Coronary artery (tissue), 2 donors: ENCODE data around the gene ZNF892.
"Not testable (repeated sequence)": the region's sequence is repeated elsewhere in the genome, so short reads cannot be mapped to it uniquely, and the experiment has no call there.

Experiments used
- DNase-seq: peaks from one replicate; pipeline ENCODE4 v3.0.0-alpha.2; 2017; ENCODE audit warnings: low spot score
- H3K27ac ChIP-seq, 2 donors: fragments of 200-600 bp; sonication (generic); one replicate each; pipeline ENCODE4 v1.5.1; 2016 to 2019
- H3K4me3 ChIP-seq: fragments of 200-600 bp; sonication (generic); 2 replicates; pipeline ENCODE4 v1.5.1; 2016; ENCODE audit warnings: mild to moderate bottlenecking, moderate library complexity
- TF ChIP-seq, protein P1 (sequence below): fragments of 200-600 bp; sonication (generic); IDR thresholded peaks from one replicate; pipeline ENCODE4 v1.5.1; 2019; ENCODE audit warnings: antibody characterized with exemption

ZNF892 gene

DNA sequence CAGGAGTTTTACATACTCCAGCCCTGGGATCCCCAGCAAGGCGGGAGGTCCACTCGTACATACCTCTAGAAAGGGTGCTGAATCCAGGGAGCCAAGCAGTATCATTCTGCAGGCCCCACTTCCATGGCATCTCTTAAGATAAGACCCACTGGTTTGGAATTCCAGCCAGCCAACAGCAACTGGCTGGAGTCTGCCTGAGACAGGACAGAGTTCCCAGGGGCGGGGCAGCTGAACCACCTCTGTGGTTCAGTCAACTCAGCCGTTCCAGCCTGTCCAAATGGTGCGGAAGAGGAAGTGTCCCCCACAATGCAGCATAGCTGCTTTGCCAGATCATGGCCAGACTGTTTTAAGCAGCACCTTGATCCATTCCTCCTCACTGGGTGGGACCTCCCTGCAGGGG lies 33.2 kb downstream of the ZNF892 start:
- Histone ChIP-seq H3K27ac (no peak overlapping the region), H3K4me3 (no peak overlapping the region)
- DNase-seq, result no peak
- TF ChIP-seq, protein P1, sequence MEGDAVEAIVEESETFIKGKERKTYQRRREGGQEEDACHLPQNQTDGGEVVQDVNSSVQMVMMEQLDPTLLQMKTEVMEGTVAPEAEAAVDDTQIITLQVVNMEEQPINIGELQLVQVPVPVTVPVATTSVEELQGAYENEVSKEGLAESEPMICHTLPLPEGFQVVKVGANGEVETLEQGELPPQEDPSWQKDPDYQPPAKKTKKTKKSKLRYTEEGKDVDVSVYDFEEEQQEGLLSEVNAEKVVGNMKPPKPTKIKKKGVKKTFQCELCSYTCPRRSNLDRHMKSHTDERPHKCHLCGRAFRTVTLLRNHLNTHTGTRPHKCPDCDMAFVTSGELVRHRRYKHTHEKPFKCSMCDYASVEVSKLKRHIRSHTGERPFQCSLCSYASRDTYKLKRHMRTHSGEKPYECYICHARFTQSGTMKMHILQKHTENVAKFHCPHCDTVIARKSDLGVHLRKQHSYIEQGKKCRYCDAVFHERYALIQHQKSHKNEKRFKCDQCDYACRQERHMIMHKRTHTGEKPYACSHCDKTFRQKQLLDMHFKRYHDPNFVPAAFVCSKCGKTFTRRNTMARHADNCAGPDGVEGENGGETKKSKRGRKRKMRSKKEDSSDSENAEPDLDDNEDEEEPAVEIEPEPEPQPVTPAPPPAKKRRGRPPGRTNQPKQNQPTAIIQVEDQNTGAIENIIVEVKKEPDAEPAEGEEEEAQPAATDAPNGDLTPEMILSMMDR, result no peak

DNA sequence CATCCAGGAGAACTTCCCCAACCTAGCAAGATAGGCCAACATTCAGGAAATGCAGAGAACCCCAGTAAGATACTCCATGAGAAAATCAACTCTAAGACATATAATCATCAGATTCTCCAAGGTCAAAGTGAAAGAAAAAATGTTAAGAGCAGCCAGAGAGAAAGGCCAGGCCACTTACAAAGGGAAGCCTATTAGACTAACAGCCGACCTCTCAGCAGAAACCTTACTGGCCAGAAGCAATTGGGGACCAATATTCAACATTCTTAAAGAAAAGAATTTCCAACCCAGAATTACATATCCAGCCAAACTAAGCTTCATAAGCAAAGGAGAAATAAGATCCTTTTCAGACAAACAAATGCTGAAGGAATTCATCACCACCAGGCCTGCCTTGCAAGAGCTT lies 34.8 kb downstream of the ZNF892 start:
- not testable (repeated sequence) for H3K27ac ChIP-seq

More for the DNA sequence above, 34.8 kb downstream of the ZNF892 start:
- not testable (repeated sequence) for H3K4me3 ChIP-seq, DNase-seq
